ENCODE data around the gene KNDC1. TPM values are rescaled to one million over a fixed set of nuclear protein-coding genes. Genes with fewer than 3 reads are reported as not detected.

Gene KNDC1
- total and polyA plus RNA-seq, 10 of the 15 experiments (the other 5 are each of a cell fraction or from before 2014, with no cell fraction given): 0.03 to 0.11 (median 0.05) TPM; not detected in 7

DNA sequence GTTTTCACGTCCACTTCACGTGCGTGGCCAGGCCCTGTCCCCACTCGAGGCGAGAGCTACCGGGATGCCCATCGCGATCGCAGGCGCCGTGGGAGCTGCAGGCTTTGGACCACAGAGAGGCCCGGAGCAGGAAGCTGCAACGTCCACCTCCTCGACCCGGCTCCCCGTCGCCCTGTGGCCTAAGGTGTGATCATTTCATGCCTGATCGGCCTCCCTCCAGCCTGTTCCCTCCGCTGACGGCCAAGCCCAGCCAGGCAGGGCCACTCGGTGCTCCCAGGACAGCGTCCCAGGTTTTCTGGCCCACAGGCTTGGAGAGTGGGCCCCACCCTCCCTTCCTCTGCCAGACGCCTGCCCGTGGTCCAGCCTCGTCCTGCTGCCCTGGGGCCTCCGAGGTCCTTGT, 19.6 kb downstream of the KNDC1 start (continued):
- TF ChIP-seq, protein P1, sequence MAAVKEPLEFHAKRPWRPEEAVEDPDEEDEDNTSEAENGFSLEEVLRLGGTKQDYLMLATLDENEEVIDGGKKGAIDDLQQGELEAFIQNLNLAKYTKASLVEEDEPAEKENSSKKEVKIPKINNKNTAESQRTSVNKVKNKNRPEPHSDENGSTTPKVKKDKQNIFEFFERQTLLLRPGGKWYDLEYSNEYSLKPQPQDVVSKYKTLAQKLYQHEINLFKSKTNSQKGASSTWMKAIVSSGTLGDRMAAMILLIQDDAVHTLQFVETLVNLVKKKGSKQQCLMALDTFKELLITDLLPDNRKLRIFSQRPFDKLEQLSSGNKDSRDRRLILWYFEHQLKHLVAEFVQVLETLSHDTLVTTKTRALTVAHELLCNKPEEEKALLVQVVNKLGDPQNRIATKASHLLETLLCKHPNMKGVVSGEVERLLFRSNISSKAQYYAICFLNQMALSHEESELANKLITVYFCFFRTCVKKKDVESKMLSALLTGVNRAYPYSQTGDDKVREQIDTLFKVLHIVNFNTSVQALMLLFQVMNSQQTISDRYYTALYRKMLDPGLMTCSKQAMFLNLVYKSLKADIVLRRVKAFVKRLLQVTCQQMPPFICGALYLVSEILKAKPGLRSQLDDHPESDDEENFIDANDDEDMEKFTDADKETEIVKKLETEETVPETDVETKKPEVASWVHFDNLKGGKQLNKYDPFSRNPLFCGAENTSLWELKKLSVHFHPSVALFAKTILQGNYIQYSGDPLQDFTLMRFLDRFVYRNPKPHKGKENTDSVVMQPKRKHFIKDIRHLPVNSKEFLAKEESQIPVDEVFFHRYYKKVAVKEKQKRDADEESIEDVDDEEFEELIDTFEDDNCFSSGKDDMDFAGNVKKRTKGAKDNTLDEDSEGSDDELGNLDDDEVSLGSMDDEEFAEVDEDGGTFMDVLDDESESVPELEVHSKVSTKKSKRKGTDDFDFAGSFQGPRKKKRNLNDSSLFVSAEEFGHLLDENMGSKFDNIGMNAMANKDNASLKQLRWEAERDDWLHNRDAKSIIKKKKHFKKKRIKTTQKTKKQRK (IDR thresholded peaks at IDR 0.05; ENCODE audit: low read depth, low read length): no peak

GRCh38 chr10:133180192-133180964, 20.4 kb downstream of the KNDC1 start:
- BruUV-seq (replicated peaks): no TSS peak
- Histone ChIP-seq H4K20me1 (ENCODE audit: control insufficient read depth, insufficient read depth) (no peaks in the 10 kb centered on the region), H3K79me2 (ENCODE audit: control insufficient read depth, insufficient read depth, low read length) (no peaks in the 10 kb centered on the region), H3K36me3 (ENCODE audit: control insufficient read depth in 2 of 2, insufficient read depth in 2 of 2, low read length in 1 of 2) (no peaks in the 10 kb centered on the region), H3K9me3 (replicated peaks; ENCODE audit: control insufficient read depth, insufficient read depth, low read length) (no peaks in the 10 kb centered on the region; the same call in 2 of the 3 replicates), H3K9ac (ENCODE audit: control insufficient read depth, insufficient read depth, low read length) (no peak overlapping the region), H3K4me3 (no peak overlapping the region), H3K27me3 (replicated peaks in 1 of 2; ENCODE audit: control insufficient read depth in 2 of 2, insufficient read depth in 2 of 2, low read length in 1 of 2) (no peaks in the 10 kb centered on the region), H3K4me2 (ENCODE audit: control insufficient read depth, insufficient read depth) (no peak overlapping the region), H3K4me1 (ENCODE audit: control insufficient read depth, insufficient read depth, low read length) (no peaks in the 10 kb centered on the region), H3K27ac (ENCODE audit: control insufficient read depth, insufficient read depth) (no peak overlapping the region), H2AFZ (ENCODE audit: control insufficient read depth, low read depth, low read length) (no peak overlapping the region)
- in situ Hi-C loops (cut with MboI) (no loop called here), intact Hi-C loops (cut with micrococcal nuclease; ENCODE audit: unreplicated experiment) (no loop called here)
- 71% methylated on average over 33 of the region's 33 CpGs for WGBS (ENCODE audit: insufficient coverage, insufficient replicate concordance, low lambda C conversion rate, missing lambda C conversion rate)
- FAIRE-seq: no peak
- ATAC-seq: no peak
- RAD21 ChIA-PET (ENCODE audit: unreplicated experiment): no interaction called here
- POLR2A ChIA-PET: no interaction called here
- DNase-seq (ENCODE audit: low read depth, low spot score): no peak
- SMC1A ChIA-PET (ENCODE audit: uncharacterized antibody, unreplicated experiment): no interaction called here
- CTCF ChIA-PET: no interaction called here
- TF ChIP-seq POU2F2 (IDR thresholded peaks at IDR 0.05; ENCODE audit: borderline replicate concordance, low read depth, low read length): no peak
- TF ChIP-seq ATF2 (IDR thresholded peaks at IDR 0.05; ENCODE audit: low read length): no peak
- no peak for TF ChIP-seq NFIC (IDR thresholded peaks at IDR 0.05; ENCODE audit: low read depth, low read length)
- no peak for TF ChIP-seq GATAD2B (conservative IDR thresholded peaks at IDR 0.05; ENCODE audit: low read depth)
- TF ChIP-seq ZNF592 (IDR thresholded peaks at IDR 0.05): no peak
- no peak for TF ChIP-seq HCFC1 (IDR thresholded peaks at IDR 0.05; ENCODE audit: low read length)
- no peak for TF ChIP-seq NR2F1 (conservative IDR thresholded peaks at IDR 0.05)
- no peak for TF ChIP-seq RUNX3 (IDR thresholded peaks at IDR 0.05; ENCODE audit: low read length)
